ENCODE measurements around the gene APOH. TPM values are rescaled to one million over a fixed set of nuclear protein-coding genes. Genes with fewer than 3 reads are reported as not detected.

Gene APOH
- total RNA-seq, 2 experiments from 2014 or later, result not detected

DNA sequence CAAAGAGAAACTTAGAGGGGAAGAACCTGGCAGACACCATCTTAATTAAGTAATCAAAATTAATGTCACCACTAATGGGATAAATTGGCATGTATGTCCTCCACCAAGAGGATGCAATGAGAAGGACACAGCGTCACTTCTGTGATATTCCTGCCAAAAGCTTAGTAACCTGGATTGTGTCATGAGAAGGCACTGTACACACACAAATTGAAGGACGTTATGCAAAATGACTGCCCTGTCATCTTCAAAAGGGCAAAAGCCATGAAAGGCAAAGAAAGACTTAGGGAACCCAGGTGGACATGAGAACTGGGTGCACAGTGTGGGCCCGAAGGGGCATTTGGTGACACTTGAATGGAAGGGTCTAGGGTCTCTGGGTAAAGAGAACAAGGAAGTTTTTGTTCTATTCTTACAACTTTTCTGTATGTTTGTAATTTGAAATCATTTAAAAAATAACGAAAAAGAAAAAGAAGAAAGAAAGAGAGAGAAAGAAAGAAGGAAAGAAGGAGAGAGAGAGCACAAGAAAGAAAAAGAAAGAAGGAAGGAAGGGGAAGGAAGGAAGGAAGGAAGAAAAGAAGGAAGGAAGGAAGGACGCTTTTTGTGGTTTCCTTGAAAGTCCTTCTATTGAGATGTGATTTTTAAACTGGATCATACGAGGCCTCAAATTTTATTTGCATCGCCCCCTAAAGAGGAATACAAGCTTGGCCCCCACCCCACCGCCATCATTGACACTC, 4.0 kb upstream of the APOH start:
- H3K27me3 Mint-ChIP-seq (ENCODE audit: low read depth), result no peaks in the 10 kb centered on the region
- CTCF ChIA-PET, result interaction anchor here (0.6 to 1.1 kb wide), 3 partner anchors 26 to 441 kb away, joined by 3 read pairs; no protein-coding TSS in a partner anchor
- H3K36me3 Mint-ChIP-seq (ENCODE audit: low read depth), result no peaks in the 10 kb centered on the region
- intact Hi-C loops (cut with micrococcal nuclease), result no loop called here
- H3K4me3 Mint-ChIP-seq, result no peak overlapping the region
- peaks cover 7% of the 10 kb centered on the region for H3K4me1 Mint-ChIP-seq (ENCODE audit: low read depth)
- H3K27ac Mint-ChIP-seq, result no peak overlapping the region
- H3K9me3 Mint-ChIP-seq, result no peaks in the 10 kb centered on the region
- no peak for DNase-seq

DNA sequence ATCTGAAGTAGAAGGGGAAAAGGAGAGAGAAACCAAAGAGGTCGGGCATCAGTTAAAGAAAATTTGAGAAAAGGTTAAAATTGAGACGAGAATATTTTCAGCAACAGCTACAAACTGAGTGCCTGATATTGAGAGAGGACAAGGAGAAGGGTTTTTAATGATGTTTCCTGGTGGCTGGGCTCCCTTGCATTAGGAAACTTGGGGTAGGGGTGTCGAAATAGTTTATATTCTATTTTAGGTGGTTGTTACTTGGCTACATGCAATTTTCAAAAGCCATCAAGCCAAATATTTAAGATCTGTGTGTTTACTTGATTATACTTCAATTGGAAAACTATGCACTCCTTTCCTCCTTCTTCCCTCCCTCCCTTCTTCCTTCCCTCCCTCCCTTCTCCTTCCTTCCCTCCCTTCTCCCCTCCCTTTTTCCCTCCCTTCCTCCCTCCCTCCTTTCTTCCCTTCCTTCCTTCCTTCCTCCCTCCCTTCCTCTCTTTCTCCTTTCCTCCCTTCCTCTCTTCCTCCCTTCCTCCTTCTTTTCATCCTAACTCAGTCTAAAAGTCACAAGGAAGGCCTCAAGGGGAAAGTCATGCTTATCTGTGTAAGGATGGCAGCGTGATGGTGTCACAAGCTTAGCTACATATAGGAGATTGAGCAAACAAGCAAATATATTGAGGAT, 1.8 kb upstream of the APOH start:
- DNase-seq, result no peak
- H3K9me3 Mint-ChIP-seq, result no peaks in the 10 kb centered on the region
- H3K4me1 Mint-ChIP-seq (ENCODE audit: low read depth), result peaks cover 7% of the 10 kb centered on the region
- H3K36me3 Mint-ChIP-seq (ENCODE audit: low read depth), result no peaks in the 10 kb centered on the region
- CTCF ChIA-PET, result no interaction called here
- H3K27me3 Mint-ChIP-seq (ENCODE audit: low read depth), result no peaks in the 10 kb centered on the region
- no peak overlapping the region for H3K27ac Mint-ChIP-seq
- intact Hi-C loops (cut with micrococcal nuclease), result no loop called here
- no peak overlapping the region for H3K4me3 Mint-ChIP-seq

DNA sequence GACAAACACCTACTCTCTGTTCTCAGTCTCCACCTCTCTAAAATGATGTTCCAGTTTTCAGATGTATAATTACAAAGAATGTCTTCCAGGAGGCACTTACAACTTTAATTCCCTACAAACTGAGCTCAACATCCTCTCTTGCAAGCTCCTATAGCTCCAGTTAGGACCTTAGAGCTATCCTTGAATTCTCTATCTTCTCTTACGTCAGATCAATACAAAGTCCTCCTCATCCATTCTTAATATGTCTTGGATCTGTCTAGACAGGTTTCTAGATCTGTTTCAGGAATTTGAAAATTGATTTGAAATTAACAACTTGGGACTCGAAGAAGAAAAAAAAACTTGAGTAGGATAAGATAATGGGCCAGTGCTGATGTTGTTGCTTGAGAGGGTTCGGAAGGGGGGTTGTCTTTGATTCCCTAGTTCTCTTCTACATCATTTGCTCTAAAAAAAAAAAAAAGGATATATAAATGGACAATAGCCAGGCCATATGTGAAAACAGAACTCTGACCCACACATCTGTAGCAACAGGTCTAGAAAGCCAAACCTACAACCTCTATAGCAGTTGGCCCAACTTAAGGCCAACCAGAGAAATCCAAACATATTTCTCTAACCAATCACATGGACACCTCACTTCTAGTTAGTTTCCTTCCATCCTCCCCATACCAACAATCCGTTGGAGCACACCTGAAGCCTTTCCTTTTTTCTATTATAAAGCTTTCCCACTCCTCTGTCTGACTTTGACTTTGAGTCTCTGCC, 746 bp upstream of the APOH start:
- intact Hi-C loops (cut with micrococcal nuclease), result no loop called here
- CTCF ChIA-PET, result interaction anchor here (0.6 kb wide), 1 partner anchor 351 kb away, joined by 3 read pairs; no protein-coding TSS in a partner anchor
- Mint-ChIP-seq H3K9me3 (no peaks in the 10 kb centered on the region), H3K4me3 (no peak overlapping the region), H3K36me3 (ENCODE audit: low read depth) (no peaks in the 10 kb centered on the region), H3K27me3 (ENCODE audit: low read depth) (no peaks in the 10 kb centered on the region), H3K4me1 (ENCODE audit: low read depth) (peaks cover 7% of the 10 kb centered on the region), H3K27ac (no peak overlapping the region)
- DNase-seq, result no peak

DNA sequence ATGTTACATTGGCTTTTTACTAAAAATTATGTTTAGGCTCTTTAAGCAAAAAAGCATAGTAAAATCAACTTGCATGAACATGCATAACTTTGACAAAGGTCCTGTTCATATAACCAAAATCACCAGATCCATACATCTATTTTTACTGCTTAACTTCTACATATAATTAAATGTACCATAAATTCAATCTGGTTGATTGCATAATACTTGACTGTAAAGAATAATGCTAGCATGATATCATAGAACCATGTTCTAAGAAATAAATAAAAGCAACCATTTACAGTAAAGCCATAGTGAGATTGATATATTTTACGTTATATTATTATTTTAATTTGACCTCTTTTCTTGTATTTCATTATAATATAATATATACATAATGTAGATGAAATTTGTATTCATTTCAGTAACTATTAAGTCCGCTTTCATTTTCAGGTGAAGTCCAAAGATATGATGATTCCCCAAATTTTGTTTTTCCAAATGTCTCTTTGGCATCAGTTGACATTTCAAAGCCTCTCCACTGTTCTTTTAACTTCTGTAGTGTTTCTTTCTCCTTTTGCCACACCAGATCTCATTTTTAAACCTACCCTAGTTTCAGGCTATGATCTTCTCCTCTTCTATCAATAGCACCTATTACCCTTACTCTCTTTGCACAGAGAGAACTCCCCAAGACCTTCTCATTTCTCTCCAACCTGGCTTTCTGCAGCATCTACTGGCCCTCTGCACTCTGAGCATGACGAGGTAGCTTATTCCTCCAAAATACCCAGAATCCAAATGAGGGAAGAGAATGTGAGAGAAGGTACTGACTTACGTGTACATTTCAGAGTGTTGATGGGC, 1.8 kb downstream of the APOH start:
- Mint-ChIP-seq H3K27me3 (ENCODE audit: low read depth) (no peaks in the 10 kb centered on the region), H3K9me3 (no peaks in the 10 kb centered on the region)

DNA sequence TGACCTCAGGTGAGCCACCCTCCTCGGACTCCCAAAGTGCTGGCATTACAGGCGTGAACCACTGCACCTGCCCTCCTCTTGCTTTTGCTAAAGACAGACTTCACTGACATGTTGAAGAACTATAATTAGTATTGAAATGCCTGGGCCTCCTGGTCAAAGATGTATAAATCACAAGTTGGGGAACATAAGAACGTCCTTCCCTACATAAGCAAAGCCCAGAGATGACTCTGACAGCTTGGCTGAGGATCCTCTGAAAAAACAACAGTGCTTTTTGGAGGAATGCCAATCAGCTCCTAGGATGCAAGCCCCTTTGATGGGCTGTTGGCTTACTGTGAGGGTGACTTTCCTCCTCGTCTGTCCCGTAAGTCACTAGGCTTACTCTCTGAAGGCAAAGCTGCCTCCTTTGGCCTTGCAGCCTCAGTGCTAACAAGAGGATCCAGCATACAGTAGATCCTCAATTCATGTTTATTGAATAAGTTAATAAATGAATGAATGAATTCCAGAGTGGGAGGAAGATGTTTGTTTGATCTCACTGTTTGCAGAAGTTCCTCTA, 6.3 kb downstream of the APOH start:
- Mint-ChIP-seq H3K4me3 (no peak overlapping the region), H3K36me3 (ENCODE audit: low read depth) (no peaks in the 10 kb centered on the region), H3K27ac (no peak overlapping the region), H3K4me1 (ENCODE audit: low read depth) (no peaks in the 10 kb centered on the region), H3K9me3 (no peaks in the 10 kb centered on the region), H3K27me3 (ENCODE audit: low read depth) (no peaks in the 10 kb centered on the region)
- intact Hi-C loops (cut with micrococcal nuclease), result no loop called here
- CTCF ChIA-PET, result no interaction called here
- no peak for DNase-seq

More for the DNA sequence above, 1.8 kb downstream of the APOH start:
- H3K36me3 Mint-ChIP-seq (ENCODE audit: low read depth), result no peaks in the 10 kb centered on the region
- H3K4me3 Mint-ChIP-seq, result no peak overlapping the region
- H3K4me1 Mint-ChIP-seq (ENCODE audit: low read depth), result no peaks in the 10 kb centered on the region
- DNase-seq, result no peak
- H3K27ac Mint-ChIP-seq, result no peak overlapping the region
- CTCF ChIA-PET, result no interaction called here
- intact Hi-C loops (cut with micrococcal nuclease), result no loop called here

DNA sequence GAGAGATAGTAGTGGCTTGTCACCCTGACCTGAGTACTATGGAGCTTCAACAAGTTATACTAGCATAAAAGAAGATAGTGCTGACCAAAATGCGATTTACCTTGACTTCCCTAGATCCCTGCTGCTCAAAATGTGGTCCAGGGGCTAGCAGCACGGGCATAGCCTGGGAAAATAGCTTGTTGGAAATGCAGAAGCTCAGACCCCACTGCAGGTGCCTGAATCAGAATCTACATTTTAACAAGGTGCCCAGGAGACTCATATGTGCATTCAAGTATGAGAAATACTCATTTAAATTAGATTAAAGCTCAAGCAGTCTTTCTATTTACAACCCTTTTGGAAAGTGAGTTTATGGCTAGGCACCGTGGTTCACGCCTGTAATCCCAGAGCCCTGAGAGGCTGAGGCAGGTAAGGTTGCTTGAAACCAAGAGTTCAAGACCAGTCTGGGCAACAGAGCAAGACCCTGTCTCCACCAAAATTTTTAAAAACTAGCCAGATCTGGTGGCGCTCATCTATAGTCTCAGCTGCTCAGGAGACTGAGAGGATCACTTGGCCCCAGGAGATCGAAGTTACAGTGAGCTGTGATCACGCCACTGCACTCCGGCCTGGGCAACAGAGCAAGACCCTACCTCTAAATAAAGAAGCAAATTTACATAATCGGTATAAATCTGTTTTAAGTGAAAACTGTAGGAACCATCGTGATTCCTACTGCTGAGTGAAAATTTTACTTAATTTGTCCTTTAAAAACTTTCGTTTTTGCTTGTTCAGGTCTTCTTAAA, 7.3 kb downstream of the APOH start:
- no peak overlapping the region for H3K4me3 Mint-ChIP-seq
- no peaks in the 10 kb centered on the region for H3K9me3 Mint-ChIP-seq
- CTCF ChIA-PET, result no interaction called here
- DNase-seq, result no peak
- H3K36me3 Mint-ChIP-seq (ENCODE audit: low read depth), result no peaks in the 10 kb centered on the region
- no peak overlapping the region for H3K27ac Mint-ChIP-seq
- intact Hi-C loops (cut with micrococcal nuclease), result no loop called here
- no peaks in the 10 kb centered on the region for H3K27me3 Mint-ChIP-seq (ENCODE audit: low read depth)
- no peaks in the 10 kb centered on the region for H3K4me1 Mint-ChIP-seq (ENCODE audit: low read depth)

DNA sequence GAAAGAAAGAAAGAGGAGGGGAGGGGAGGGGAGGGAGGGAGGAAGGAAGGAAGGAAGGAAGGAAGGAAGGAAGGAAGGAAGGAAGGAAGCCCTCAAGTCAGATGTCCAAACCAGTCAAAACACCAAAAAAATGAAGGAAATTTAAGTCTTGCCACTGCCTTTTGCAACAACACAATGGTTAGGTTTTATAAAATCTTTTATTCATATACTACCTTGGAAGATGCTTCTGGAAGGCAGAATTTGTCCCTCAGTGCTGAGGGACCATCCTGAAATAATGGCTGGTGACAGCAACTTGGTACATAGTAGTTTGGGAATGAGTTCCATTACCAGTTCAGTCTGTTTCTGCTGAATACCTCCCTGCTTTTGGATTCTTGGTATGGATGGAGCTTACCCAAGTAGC, 7.9 kb downstream of the APOH start:
- no peak overlapping the region for H3K27ac Mint-ChIP-seq
- H3K36me3 Mint-ChIP-seq (ENCODE audit: low read depth), result no peaks in the 10 kb centered on the region
- H3K27me3 Mint-ChIP-seq (ENCODE audit: low read depth), result no peaks in the 10 kb centered on the region
- no peaks in the 10 kb centered on the region for H3K4me1 Mint-ChIP-seq (ENCODE audit: low read depth)
- H3K4me3 Mint-ChIP-seq, result no peak overlapping the region
- DNase-seq, result no peak
- intact Hi-C loops (cut with micrococcal nuclease), result no loop called here
- CTCF ChIA-PET, result no interaction called here
- H3K9me3 Mint-ChIP-seq, result no peaks in the 10 kb centered on the region

DNA sequence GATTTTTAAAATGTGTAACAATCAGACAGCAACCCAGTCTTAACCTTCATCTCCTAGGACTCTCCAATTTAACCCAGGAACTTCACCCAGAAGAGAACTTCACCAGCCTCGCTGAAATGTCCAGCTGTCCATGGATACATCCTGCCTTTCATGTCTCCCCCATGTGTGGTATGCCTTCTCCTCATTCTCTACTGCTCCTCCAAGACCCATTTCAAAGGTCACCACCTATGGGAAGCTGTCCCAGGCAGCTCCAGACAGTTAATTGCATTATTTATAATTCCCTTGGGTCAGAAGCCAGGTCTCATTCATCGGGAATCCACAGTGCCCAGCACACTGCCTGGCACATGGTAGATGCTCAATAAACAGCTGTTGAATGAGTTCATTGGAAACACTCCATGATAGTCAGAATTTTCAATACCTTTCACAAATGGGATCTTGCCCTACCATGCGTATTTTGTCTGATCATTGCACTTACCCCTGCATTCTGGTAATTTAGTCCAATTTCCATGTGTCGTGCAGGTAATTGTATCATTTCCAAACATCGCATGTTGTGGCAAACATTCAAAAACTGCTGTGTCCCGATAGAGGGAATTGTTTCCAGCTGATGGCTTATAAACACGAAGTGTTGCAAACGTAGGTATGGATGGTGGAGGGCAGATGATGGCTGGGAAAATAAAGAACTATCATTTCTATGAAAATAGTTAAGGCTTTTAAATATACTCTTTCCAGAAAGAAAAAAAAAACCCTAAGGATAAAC, 9.0 kb downstream of the APOH start:
- no peak overlapping the region for H3K4me3 Mint-ChIP-seq
- intact Hi-C loops (cut with micrococcal nuclease), result no loop called here
- H3K9me3 Mint-ChIP-seq, result no peaks in the 10 kb centered on the region
- H3K27me3 Mint-ChIP-seq (ENCODE audit: low read depth), result no peaks in the 10 kb centered on the region
- no peaks in the 10 kb centered on the region for H3K4me1 Mint-ChIP-seq (ENCODE audit: low read depth)
- no peak for DNase-seq
- CTCF ChIA-PET, result no interaction called here
- no peak overlapping the region for H3K27ac Mint-ChIP-seq
- H3K36me3 Mint-ChIP-seq (ENCODE audit: low read depth), result no peaks in the 10 kb centered on the region

DNA sequence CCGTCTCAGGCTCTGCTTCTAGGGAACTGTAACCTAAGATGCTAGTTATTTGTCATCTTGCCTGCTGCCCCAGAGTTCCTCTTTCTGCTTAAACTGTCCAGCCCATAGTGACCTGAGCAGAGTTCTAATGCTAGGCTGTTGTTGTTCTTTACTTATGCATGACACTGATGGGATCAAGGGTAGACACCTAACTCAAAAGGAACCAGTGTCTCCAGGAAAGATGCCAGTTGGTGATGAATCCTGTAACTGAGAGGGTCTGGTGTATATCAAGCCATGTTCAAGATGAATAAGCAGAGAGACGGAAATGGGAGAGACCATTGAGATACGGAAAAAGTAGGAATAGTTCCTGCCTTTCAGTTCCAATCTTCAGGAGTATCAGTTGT, 13.7 kb downstream of the APOH start:
- no peak for DNase-seq
- no peaks in the 10 kb centered on the region for H3K27me3 Mint-ChIP-seq (ENCODE audit: low read depth)
- H3K4me1 Mint-ChIP-seq (ENCODE audit: low read depth), result no peaks in the 10 kb centered on the region
- H3K36me3 Mint-ChIP-seq (ENCODE audit: low read depth), result no peaks in the 10 kb centered on the region
- no peak overlapping the region for H3K4me3 Mint-ChIP-seq
- no peak overlapping the region for H3K27ac Mint-ChIP-seq
- intact Hi-C loops (cut with micrococcal nuclease), result no loop called here
- no peaks in the 10 kb centered on the region for H3K9me3 Mint-ChIP-seq
- CTCF ChIA-PET, result no interaction called here

DNA sequence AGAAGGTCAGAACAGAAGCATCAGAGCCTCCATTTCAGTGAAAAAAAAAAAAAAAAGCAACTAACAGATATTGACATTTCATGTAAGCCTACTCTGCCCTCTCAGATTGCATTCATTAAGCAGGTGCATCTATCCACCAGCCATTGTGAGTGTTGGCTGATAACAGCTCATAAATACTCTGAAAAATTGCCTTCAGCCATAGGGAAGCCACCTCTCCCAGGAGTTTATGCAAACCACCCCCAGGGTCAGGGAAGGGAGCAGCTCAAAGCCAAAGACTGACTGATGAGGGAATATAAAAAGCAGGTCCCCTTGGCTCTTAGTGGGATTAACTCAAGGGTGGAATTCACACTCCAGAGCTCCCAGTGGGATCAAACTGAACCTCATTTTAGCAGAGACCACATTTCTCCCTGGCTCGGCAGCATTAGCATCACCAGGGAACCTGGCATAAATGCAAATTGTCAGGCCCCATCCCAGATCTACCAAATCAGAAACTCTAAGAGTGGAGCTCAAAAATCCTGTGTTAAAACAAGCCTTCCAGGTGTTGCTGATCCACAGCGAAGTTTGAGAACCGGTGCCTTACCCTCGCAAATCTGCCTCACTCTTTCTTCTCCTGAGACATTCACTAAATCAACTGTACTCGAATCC, 14.2 kb downstream of the APOH start:
- no peaks in the 10 kb centered on the region for H3K36me3 Mint-ChIP-seq (ENCODE audit: low read depth)
- H3K27me3 Mint-ChIP-seq (ENCODE audit: low read depth), result no peaks in the 10 kb centered on the region
- H3K4me3 Mint-ChIP-seq, result no peak overlapping the region
- no peak for DNase-seq
- CTCF ChIA-PET, result no interaction called here
- no peaks in the 10 kb centered on the region for H3K9me3 Mint-ChIP-seq
- H3K27ac Mint-ChIP-seq, result no peak overlapping the region
- H3K4me1 Mint-ChIP-seq (ENCODE audit: low read depth), result no peaks in the 10 kb centered on the region
- intact Hi-C loops (cut with micrococcal nuclease), result no loop called here

All from activated naive CD4-positive, alpha-beta T cell treated with anti-CD3 and anti-CD28 coated beads for 36 hours (primary cell).